Tibial artery (tissue), 4 donors: Measurements from ENCODE around the gene MAX.

Source experiments
- DNase-seq, 2 donors: peaks; one replicate each; pipeline ENCODE4 v3.0.0-alpha.2; 2019
- H3K27ac ChIP-seq, 2 donors: fragments of 200-600 bp; sonication (generic) in 1 of 2; 1 replicate in 1 of 2; 2 replicates in 1 of 2; pipeline ENCODE4 v1.5.1; 2018 to 2019; ENCODE audit warnings: mild to moderate bottlenecking in 1 of 2
- H3K27me3 ChIP-seq, 2 donors: fragments of 200-600 bp; sonication (generic) in 1 of 2; one replicate each; pipeline versions ENCODE4 v1.5.1 to v1.6.0; 2016 to 2019
- H3K36me3 ChIP-seq, 3 donors: fragments of 200-600 bp; sonication (generic) in 2 of 3; one replicate each; pipeline ENCODE4 v1.5.1; 2016 to 2019; ENCODE audit warnings: mild to moderate bottlenecking in 2 of 3
- H3K4me1 ChIP-seq, 4 donors: fragments of 200-600 bp; sonication (generic) in 2 of 4; 1 replicate in 3 of 4; 2 replicates in 1 of 4; pipeline ENCODE4 v1.5.1; 2016 to 2019
- H3K4me3 ChIP-seq, 2 donors: fragments of 200-600 bp; sonication (generic) in 1 of 2; 1 replicate in 1 of 2; 2 replicates in 1 of 2; pipeline ENCODE4 v1.5.1; 2018 to 2019; ENCODE audit warnings: mild to moderate bottlenecking in 2 of 2
- H3K9me3 ChIP-seq, 3 donors: fragments of 200-600 bp; sonication (generic) in 1 of 3; one replicate each; pipeline ENCODE4 v1.5.1; 2016 to 2019
- intact Hi-C: fragments of 100-400 bp; cut with DNase I; formaldehyde crosslinking; loops from one replicate; pipeline ENCODE4 v1.15.0; 2023; ENCODE audit warnings: low total_unique reads
- TF ChIP-seq, protein P1 (sequence below), 2 experiments: fragments of 200-600 bp in 1 of 2; fragments of 450-650 bp in 1 of 2; IDR thresholded peaks; one replicate each; pipeline ENCODE4 v1.5.1; 2017 to 2019; ENCODE audit warnings: antibody characterized with exemption in 2 of 2, mild to moderate bottlenecking in 1 of 2, moderate library complexity in 1 of 2

The MAX gene

GRCh38 chr14:65110525-65110924 lies 8.2 kb upstream of the MAX start:
- no peak for DNase-seq
- Histone ChIP-seq H3K4me3 (no peak overlapping the region), H3K36me3 (no peaks in the 10 kb centered on the region), H3K27me3 (no peaks in the 10 kb centered on the region), H3K4me1 (no peaks in the 10 kb centered on the region), H3K27ac (no peak overlapping the region), H3K9me3 (no peaks in the 10 kb centered on the region)
- TF ChIP-seq, protein P1, sequence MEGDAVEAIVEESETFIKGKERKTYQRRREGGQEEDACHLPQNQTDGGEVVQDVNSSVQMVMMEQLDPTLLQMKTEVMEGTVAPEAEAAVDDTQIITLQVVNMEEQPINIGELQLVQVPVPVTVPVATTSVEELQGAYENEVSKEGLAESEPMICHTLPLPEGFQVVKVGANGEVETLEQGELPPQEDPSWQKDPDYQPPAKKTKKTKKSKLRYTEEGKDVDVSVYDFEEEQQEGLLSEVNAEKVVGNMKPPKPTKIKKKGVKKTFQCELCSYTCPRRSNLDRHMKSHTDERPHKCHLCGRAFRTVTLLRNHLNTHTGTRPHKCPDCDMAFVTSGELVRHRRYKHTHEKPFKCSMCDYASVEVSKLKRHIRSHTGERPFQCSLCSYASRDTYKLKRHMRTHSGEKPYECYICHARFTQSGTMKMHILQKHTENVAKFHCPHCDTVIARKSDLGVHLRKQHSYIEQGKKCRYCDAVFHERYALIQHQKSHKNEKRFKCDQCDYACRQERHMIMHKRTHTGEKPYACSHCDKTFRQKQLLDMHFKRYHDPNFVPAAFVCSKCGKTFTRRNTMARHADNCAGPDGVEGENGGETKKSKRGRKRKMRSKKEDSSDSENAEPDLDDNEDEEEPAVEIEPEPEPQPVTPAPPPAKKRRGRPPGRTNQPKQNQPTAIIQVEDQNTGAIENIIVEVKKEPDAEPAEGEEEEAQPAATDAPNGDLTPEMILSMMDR (IDR thresholded peaks at IDR 0.05): no peak
- intact Hi-C loops: loop anchor here (5.0 kb wide), 1 partner anchor 42 kb away; no protein-coding TSS in a partner anchor

- TF ChIP-seq, protein P1 (IDR thresholded peaks at IDR 0.05): no peak
- Histone ChIP-seq H3K27ac (no peak overlapping the region), H3K9me3 (no peaks in the 10 kb centered on the region), H3K27me3 (no peaks in the 10 kb centered on the region), H3K4me3 (no peak overlapping the region), H3K36me3 (no peaks in the 10 kb centered on the region), H3K4me1 (no peaks in the 10 kb centered on the region)
- no peak for DNase-seq
- intact Hi-C loops: no loop called here
Measured at GRCh38 chr14:65109357-65109756, 7.0 kb upstream of the MAX start.

GRCh38 chr14:65107200-65107599 lies 4.9 kb upstream of the MAX start:
- intact Hi-C loops: no loop called here
- H3K9me3 ChIP-seq: no peaks in the 10 kb centered on the region

DNA sequence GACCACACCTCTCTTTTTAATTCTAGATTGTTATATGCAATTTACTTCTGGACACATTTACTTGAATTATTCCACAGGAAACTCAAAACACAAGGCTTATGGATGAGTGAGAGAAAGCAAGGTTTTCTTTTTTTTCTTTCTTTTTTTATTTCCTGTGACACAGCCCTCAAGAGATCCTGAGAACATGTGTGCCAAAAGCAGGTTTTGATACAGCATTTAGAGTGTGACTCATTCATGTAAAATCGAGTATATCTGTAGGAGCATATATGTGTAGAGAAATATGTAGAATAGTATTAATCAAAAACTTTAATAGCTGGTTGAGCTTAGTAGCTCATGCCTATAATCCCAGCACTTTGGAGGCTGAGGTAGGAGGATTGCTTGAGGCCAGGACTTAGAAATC lies 4.4 kb upstream of the MAX start:
- H3K27me3 ChIP-seq: no peaks in the 10 kb centered on the region
- no peak overlapping the region for H3K27ac ChIP-seq
- H3K36me3 ChIP-seq: no peaks in the 10 kb centered on the region
- no peaks in the 10 kb centered on the region for H3K9me3 ChIP-seq
- H3K4me3 ChIP-seq: no peak overlapping the region
- DNase-seq: no peak
- intact Hi-C loops: no loop called here
- H3K4me1 ChIP-seq: peaks cover 0 to 5% (median 2%) of the 10 kb centered on the region in 4 donors
- TF ChIP-seq, protein P1 (IDR thresholded peaks at IDR 0.05): no peak

More at GRCh38 chr14:65107200-65107599, 4.9 kb upstream of the MAX start:
- no peak overlapping the region for H3K4me3 ChIP-seq
- no peaks in the 10 kb centered on the region for H3K27me3 ChIP-seq
- H3K27ac ChIP-seq: no peak overlapping the region
- peaks cover 0 to 5% (median 2%) of the 10 kb centered on the region in 4 donors for H3K4me1 ChIP-seq
- H3K36me3 ChIP-seq: no peaks in the 10 kb centered on the region
- TF ChIP-seq, protein P1 (IDR thresholded peaks at IDR 0.05): no peak
- no peak for DNase-seq

DNA sequence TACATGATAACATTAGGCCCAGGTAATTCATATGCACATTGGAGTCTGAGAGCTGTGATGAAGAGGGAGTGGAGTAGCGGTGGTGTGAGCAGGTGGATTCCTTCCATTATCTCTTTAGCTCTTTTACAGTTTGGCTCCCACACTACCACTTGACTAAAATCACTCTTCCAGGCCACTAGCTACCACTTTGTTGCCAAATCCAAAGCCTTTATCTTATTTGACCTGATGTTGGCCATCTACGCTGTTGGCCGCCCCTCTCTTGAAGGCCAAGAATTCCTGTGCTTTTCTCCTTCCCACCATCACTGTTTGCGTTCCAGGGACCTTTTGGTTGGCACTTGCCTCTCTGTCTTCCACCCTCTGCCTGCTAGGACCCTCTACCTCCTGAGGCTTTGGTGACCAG lies 4.0 kb upstream of the MAX start:
- H3K4me3 ChIP-seq: no peak overlapping the region
- no peaks in the 10 kb centered on the region for H3K36me3 ChIP-seq
- intact Hi-C loops: no loop called here
- TF ChIP-seq, protein P1 (IDR thresholded peaks at IDR 0.05): no peak
- H3K27me3 ChIP-seq: no peaks in the 10 kb centered on the region
- DNase-seq: no peak
- H3K9me3 ChIP-seq: no peaks in the 10 kb centered on the region
- peaks cover 0 to 9% (median 5%) of the 10 kb centered on the region in 4 donors for H3K4me1 ChIP-seq
- H3K27ac ChIP-seq: no peak overlapping the region

- H3K27me3 ChIP-seq: no peaks in the 10 kb centered on the region
- no peak for DNase-seq
- no peak overlapping the region for H3K27ac ChIP-seq
- H3K36me3 ChIP-seq: no peaks in the 10 kb centered on the region
- TF ChIP-seq, protein P1 (IDR thresholded peaks at IDR 0.05): no peak
- H3K9me3 ChIP-seq: no peaks in the 10 kb centered on the region
- no peak overlapping the region for H3K4me3 ChIP-seq
- H3K4me1 ChIP-seq: peaks cover 0 to 24% (median 12%) of the 10 kb centered on the region in 4 donors
- intact Hi-C loops: no loop called here
Measured at GRCh38 chr14:65104791-65105190, 2.5 kb upstream of the MAX start.
